Ishikawa (cell line): ENCODE data around the gene DOCK1.

Source experiments
- CEBPB ChIP-seq: IDR thresholded peaks from 2 replicates; pipeline ENCODE4 v1.6.1; 2012
- CREB1 ChIP-seq: IDR thresholded peaks from 2 replicates; pipeline ENCODE4 v1.6.1; 2012; ENCODE audit warnings: low read depth
- EGR1 ChIP-seq: IDR thresholded peaks from 2 replicates; pipeline ENCODE4 v1.6.1; 2012
- EP300 ChIP-seq: IDR thresholded peaks from 2 replicates; pipeline ENCODE4 v1.6.1; 2012; ENCODE audit warnings: borderline replicate concordance
- FOXM1 ChIP-seq: IDR thresholded peaks from 2 replicates; pipeline ENCODE4 v1.6.1; 2012; ENCODE audit warnings: low read depth, borderline replicate concordance
- MAX ChIP-seq: IDR thresholded peaks from 2 replicates; pipeline ENCODE4 v1.6.1; 2012
- NFIC ChIP-seq: IDR thresholded peaks from 2 replicates; pipeline ENCODE4 v1.6.1; 2012
- RAD21 ChIP-seq: IDR thresholded peaks from 2 replicates; pipeline ENCODE4 v1.6.1; 2012; ENCODE audit warnings: low read depth
- REST ChIP-seq: IDR thresholded peaks from 2 replicates; pipeline ENCODE4 v1.6.1; 2012; ENCODE audit warnings: low read depth, mild to moderate bottlenecking
- TAF1 ChIP-seq: IDR thresholded peaks from 2 replicates; pipeline ENCODE4 v1.6.1; 2012; ENCODE audit warnings: low read depth, mild to moderate bottlenecking
- TCF12 ChIP-seq: IDR thresholded peaks from 2 replicates; pipeline ENCODE4 v1.6.1; 2012; ENCODE audit warnings: low read depth
- TEAD4 ChIP-seq: IDR thresholded peaks from 2 replicates; pipeline ENCODE4 v1.6.1; 2012
- USF1 ChIP-seq: IDR thresholded peaks from 2 replicates; pipeline ENCODE4 v1.6.1; 2012
- ZBTB7A ChIP-seq: IDR thresholded peaks from 2 replicates; pipeline ENCODE4 v1.6.1; 2012; ENCODE audit warnings: low read depth

GRCh38 chr10:126904516-126904817, 761 bp upstream of the DOCK1 start:
- TF ChIP-seq TCF12 (no peak), NFIC (no peak), ZBTB7A (no peak), EP300 (no peak), USF1 (no peak), CEBPB (no peak), MAX (no peak), FOXM1 (no peak), RAD21 (no peak), TAF1 (no peak), REST (no peak), EGR1 (no peak), CREB1 (no peak), TEAD4 (no peak)
